A549 (cell line): ENCODE results near the gene KLHL24. TPM values are rescaled to one million over a fixed set of nuclear protein-coding genes. Genes with fewer than 3 reads are reported as not detected.

Source experiments
- ATAC-seq, 2 experiments: fragments of 200-7000 bp in 1 of 2; fragments of >200 bp in 1 of 2; cut with Nextera tagmentation in 1 of 2; cut with Tn5 transposase in 1 of 2; 3 replicates each; pipeline versions ENCODE4 v1.8.0 to v1.9.1; 2018 to 2020; ENCODE audit warnings: mild to moderate bottlenecking in 1 of 2, moderate library complexity in 1 of 2
- CTCF ChIA-PET: fragments of 300-600 bp; sonication (Branson Sonifier 250); formaldehyde crosslinking; extraction: SDS; loops from one replicate; lab custom pipeline; 2021; ENCODE audit warnings: antibody characterized with exemption, inconsistent platforms; lab: Yijun Ruan, JAX
- POLR2A ChIA-PET: fragments of 350-600 bp; formaldehyde crosslinking; extraction: SDS; loops from one replicate; lab custom pipeline; 2021; ENCODE audit warnings: antibody characterized with exemption, inconsistent platforms; lab: Yijun Ruan, JAX
- DNase-seq, 2 experiments: peaks; one replicate each; pipeline versions ENCODE4 v3.0.0 to v3.0.0-alpha.2; 2011 to 2016; ENCODE audit warnings: low read depth in 1 of 2, low spot score in 1 of 2
- FAIRE-seq: peaks from 2 replicates; lab custom pipeline; 2011; peaks lifted over from hg19 to GRCh38; lab: Jason Lieb, UNC
- H3K27ac ChIP-seq, 2 experiments: fragments of >200 bp; sonication (Bioruptor Twin); formaldehyde crosslinking; 3 replicates each; pipeline ENCODE4 v1.5.1; 2016 to 2017
- H3K4me1 ChIP-seq: fragments of >200 bp; sonication (Bioruptor Twin); formaldehyde crosslinking; 3 replicates; pipeline ENCODE4 v1.6.1; 2016
- H3K4me2 ChIP-seq: fragments of >200 bp; sonication (Bioruptor Twin); formaldehyde crosslinking; 3 replicates; pipeline ENCODE4 v1.6.1; 2016
- H3K4me3 ChIP-seq: fragments of >200 bp; sonication (Bioruptor Twin); formaldehyde crosslinking; 3 replicates; pipeline ENCODE4 v1.5.1; 2016
- H3K9me3 ChIP-seq: fragments of >200 bp; sonication (Bioruptor Twin); formaldehyde crosslinking; 3 replicates; pipeline ENCODE4 v1.6.1; 2016
- BCL3 ChIP-seq: fragments of >200 bp; sonication (Bioruptor Twin); formaldehyde crosslinking; IDR thresholded peaks from 3 replicates; pipeline ENCODE4 v1.6.1; 2016
- BHLHE40 ChIP-seq: IDR thresholded peaks from 2 replicates; pipeline ENCODE4 v1.6.1; 2012; ENCODE audit warnings: low read depth, low read length, inconsistent platforms
- CHD2 ChIP-seq: fragments of 150-350 bp; IDR thresholded peaks from 2 replicates; pipeline ENCODE4 v1.6.1; 2014; ENCODE audit warnings: low read length; ENCODE audit not compliant: partially characterized antibody
- CHD4 ChIP-seq: fragments of 200-600 bp; sonication (generic); IDR thresholded peaks from 2 replicates; pipeline ENCODE4 v1.6.1; 2016; ENCODE audit warnings: antibody characterized with exemption, mild to moderate bottlenecking, borderline replicate concordance
- CTCF ChIP-seq: fragments of >200 bp; sonication (Bioruptor Twin); formaldehyde crosslinking; IDR thresholded peaks from 3 replicates; pipeline ENCODE4 v1.5.1; 2016
- ELK1 ChIP-seq: fragments of 150-350 bp; IDR thresholded peaks from 2 replicates; pipeline ENCODE4 v1.6.1; 2014; ENCODE audit warnings: low read depth, mild to moderate bottlenecking, low read length
- EP300 ChIP-seq, 2 experiments: fragments of >200 bp; sonication (Bioruptor Twin); formaldehyde crosslinking; IDR thresholded peaks; 2 replicates in 1 of 2; 3 replicates in 1 of 2; pipeline ENCODE4 v1.6.1; 2016 to 2017
- GATA3 ChIP-seq: IDR thresholded peaks from 2 replicates; pipeline ENCODE4 v1.6.1; 2012; ENCODE audit warnings: borderline replicate concordance
- HDAC2 ChIP-seq: fragments of 200-600 bp; sonication (generic); IDR thresholded peaks from 2 replicates; pipeline ENCODE4 v1.6.1; 2016
- HEYL ChIP-seq: fragments of 250-450 bp; sonication (Bioruptor Pico); IDR thresholded peaks from 2 replicates; pipeline ENCODE4 v1.8.0; 2021; ENCODE audit warnings: mild to moderate bottlenecking, moderate library complexity
- JUN ChIP-seq, 2 experiments: fragments of >200 bp; sonication (Bioruptor Twin); formaldehyde crosslinking; IDR thresholded peaks; 2 replicates in 1 of 2; 3 replicates in 1 of 2; pipeline ENCODE4 v1.6.1; 2016 to 2017
- MAFK ChIP-seq: fragments of 450-650 bp; IDR thresholded peaks from 2 replicates; pipeline ENCODE4 v1.6.1; 2014; ENCODE audit not compliant: partially characterized antibody
- MAX ChIP-seq: IDR thresholded peaks from 2 replicates; pipeline ENCODE4 v1.6.1; 2012
- MAZ ChIP-seq: fragments of 150-350 bp; IDR thresholded peaks from 2 replicates; pipeline ENCODE4 v1.6.1; 2014; ENCODE audit warnings: antibody characterized with exemption, low read depth, low read length, borderline replicate concordance
- NR3C1 ChIP-seq: fragments of >200 bp; sonication (Bioruptor Twin); formaldehyde crosslinking; IDR thresholded peaks from 3 replicates; pipeline ENCODE4 v1.6.1; 2017
- PHF8 ChIP-seq: fragments of 200-600 bp; sonication (generic); IDR thresholded peaks from 2 replicates; pipeline ENCODE4 v1.6.1; 2016; ENCODE audit warnings: low read depth, mild to moderate bottlenecking, antibody characterized with exemption, moderate library complexity, borderline replicate concordance
- POLR2AphosphoS2 ChIP-seq: conservative IDR thresholded peaks from 2 replicates; pipeline ENCODE4 v1.6.1; 2012; ENCODE audit warnings: low read length, improper control_type of control experiment, inconsistent platforms
- RARB ChIP-seq: fragments of 250-450 bp; sonication (Bioruptor Pico); IDR thresholded peaks from 2 replicates; pipeline ENCODE4 v1.8.0; 2021; ENCODE audit warnings: mild to moderate bottlenecking, moderate library complexity
- RFX5 ChIP-seq: fragments of 450-650 bp; IDR thresholded peaks from 2 replicates; pipeline ENCODE4 v1.7.1; 2014; ENCODE audit warnings: antibody characterized with exemption, mild to moderate bottlenecking, moderate library complexity
- RNF2 ChIP-seq: fragments of 200-600 bp; sonication (generic); IDR thresholded peaks from 2 replicates; pipeline ENCODE4 v1.6.1; 2016; ENCODE audit warnings: low read depth, mild to moderate bottlenecking, antibody characterized with exemption, moderate library complexity, borderline replicate concordance
- SMC3 ChIP-seq: fragments of >200 bp; sonication (Bioruptor Twin); formaldehyde crosslinking; IDR thresholded peaks from 3 replicates; pipeline ENCODE4 v1.6.1; 2018; ENCODE audit warnings: inconsistent platforms
- SREBF2 ChIP-seq: fragments of 450-650 bp; IDR thresholded peaks from 2 replicates; pipeline ENCODE4 v1.6.1; 2014; ENCODE audit warnings: mild to moderate bottlenecking, moderate library complexity
- TP53 ChIP-seq: fragments of 250-450 bp; sonication (Bioruptor Pico); IDR thresholded peaks from 2 replicates; pipeline ENCODE4 v1.5.0; 2021; ENCODE audit warnings: mild to moderate bottlenecking, moderate library complexity
- ZNF302 ChIP-seq: fragments of 250-450 bp; sonication (Bioruptor Pico); IDR thresholded peaks from 2 replicates; pipeline ENCODE4 v1.9.0; 2021; ENCODE audit warnings: inconsistent platforms, mild to moderate bottlenecking, moderate library complexity
- ZSCAN20 ChIP-seq: fragments of 250-450 bp; sonication (Bioruptor Pico); IDR thresholded peaks from 2 replicates; pipeline ENCODE4 v1.8.0; 2022; ENCODE audit warnings: mild to moderate bottlenecking, moderate library complexity
- WGBS: methylation state at CpG from one replicate; pipeline ENCODE4 v1.1.6; 2017; ENCODE audit errors: missing lambda C conversion rate; 5-methylcytosine and 5-hydroxymethylcytosine counted together
- polyA plus RNA-seq, 4 experiments: library from polyadenylated mRNA; depleted of rRNA in 3 of 4; stranded (reverse); fragments of >200 nt; fragmentation: RNase III in 1 of 4; extraction: RNeasy Plus Mini Kit Qiagen cat#74134 plus additional on column Dnase treatment in 1 of 4; gene quantifications; 2 replicates in 3 of 4; 3 replicates in 1 of 4; pipeline ENCODE4 v1.2.3, GENCODE V29; 2011 to 2017

Gene KLHL24
- polyA plus RNA-seq, 2 of the 4 experiments (the other 2 are of a cell fraction) = 4.0 to 11.9 TPM

GRCh38 chr3:183591881-183592521 is 43.4 kb upstream of the KLHL24 start:
- DNase-seq (no peak), FAIRE-seq (no peak), ATAC-seq (no peak)
- 53% methylated on average over 6 of the region's 6 CpGs for WGBS
- Histone ChIP-seq H3K27ac (no peak overlapping the region), H3K9me3 (peaks cover 6% of the 10 kb centered on the region; the same call in 1 of the 3 replicates), H3K4me2 (no peak overlapping the region), H3K4me1 (no peaks in the 10 kb centered on the region), H3K4me3 (no peak overlapping the region)
- POLR2A ChIA-PET = no interaction called here
- CTCF ChIA-PET = interaction anchor here (1.8 kb wide), 1 partner anchor 89 kb away, joined by 4 read pairs; no protein-coding TSS in a partner anchor
- TF ChIP-seq RFX5 (no peak), BHLHE40 (no peak), RARB (no peak), CHD2 (no peak), SMC3 (no peak), MAX (no peak), HEYL (CRISPR knock-in tag) (no peak), CHD4 (no peak), HDAC2 (no peak), MAZ (no peak), EP300 (IDR thresholded peaks at IDR 0.05) (no peak), SREBF2 (no peak), PHF8 (no peak), CTCF (no peak), POLR2AphosphoS2 (no peak), MAFK (no peak), ZNF302 (CRISPR knock-in tag) (no peak)

- ChIA-PET POLR2A (no interaction called here), CTCF (interaction anchor here (1.8 kb wide), 1 partner anchor 90 kb away, joined by 4 read pairs; no protein-coding TSS in a partner anchor)
- FAIRE-seq (no peak), ATAC-seq (no peak), DNase-seq (no peak)
- Histone ChIP-seq H3K4me1 (no peaks in the 10 kb centered on the region), H3K4me3 (no peak overlapping the region), H3K27ac (no peak overlapping the region), H3K4me2 (no peak overlapping the region), H3K9me3 (peaks cover 8% of the 10 kb centered on the region; the same call in 2 of the 3 replicates)
- TF ChIP-seq SREBF2 = no peak
- no peak for TF ChIP-seq BCL3
- no peak for TF ChIP-seq RNF2
- TF ChIP-seq ZNF302 (CRISPR knock-in tag) = no peak
- TF ChIP-seq HDAC2 = no peak
- TF ChIP-seq RARB = no peak
- TF ChIP-seq ELK1 = no peak
- no peak for TF ChIP-seq NR3C1
- TF ChIP-seq JUN (IDR thresholded peaks at IDR 0.05) = no peak
- TF ChIP-seq TP53 (CRISPR knock-in tag) = no peak
- no peak for TF ChIP-seq ZSCAN20
- TF ChIP-seq GATA3 = no peak
- TF ChIP-seq BHLHE40 = no peak
- no peak for TF ChIP-seq PHF8
- WGBS = 57% methylated on average over 7 of the region's 7 CpGs
Measured at GRCh38 chr3:183592821-183593220, 42.6 kb upstream of the KLHL24 start.
